Mesothelial cell of epicardium (in vitro differentiated cells): ENCODE data around the gene ADAMTSL1. TPM values are rescaled to one million over a fixed set of nuclear protein-coding genes. Genes with fewer than 3 reads are reported as not detected.
"Not testable (repeated sequence)": the region's sequence is repeated elsewhere in the genome, so short reads cannot be mapped to it uniquely, and the experiment has no call there.

Experiments used
- DNase-seq, 2 experiments: peaks; one replicate each; pipeline ENCODE4 v3.0.0; 2021; ENCODE audit warnings: low spot score in 2 of 2; ENCODE audit not compliant: unreplicated experiment in 2 of 2
- H3K27ac Mint-ChIP-seq: 2 replicates; pipeline ENCODE4 v1.8.0; 2021; ENCODE audit warnings: mixed read lengths
- H3K27me3 Mint-ChIP-seq: 2 replicates; pipeline ENCODE4 v1.8.0; 2021; ENCODE audit warnings: low read depth, mixed read lengths
- H3K36me3 Mint-ChIP-seq: 2 replicates; pipeline ENCODE4 v1.8.0; 2021; ENCODE audit warnings: mixed read lengths
- H3K4me1 Mint-ChIP-seq: 2 replicates; pipeline ENCODE4 v1.8.0; 2021; ENCODE audit warnings: mixed read lengths
- H3K4me3 Mint-ChIP-seq: 2 replicates; pipeline ENCODE4 v1.8.0; 2021; ENCODE audit warnings: mild to moderate bottlenecking, moderate library complexity, mixed read lengths
- H3K9me3 Mint-ChIP-seq: 2 replicates; pipeline ENCODE4 v1.8.0; 2021; ENCODE audit warnings: mixed read lengths
- total RNA-seq: library from RNA; stranded (reverse); gene quantifications from 3 replicates; pipeline ENCODE4 v1.2.1, GENCODE V29; 2021
- TF ChIP-seq, protein P1 (sequence below): fragments of 200-600 bp; sonication (generic); IDR thresholded peaks from one replicate; pipeline ENCODE4 v1.5.0; 2021; ENCODE audit warnings: antibody characterized with exemption; ENCODE audit not compliant: unreplicated experiment

ADAMTSL1 gene
- total RNA-seq, 1 donor from 2014 or later = 48.0 TPM

DNA sequence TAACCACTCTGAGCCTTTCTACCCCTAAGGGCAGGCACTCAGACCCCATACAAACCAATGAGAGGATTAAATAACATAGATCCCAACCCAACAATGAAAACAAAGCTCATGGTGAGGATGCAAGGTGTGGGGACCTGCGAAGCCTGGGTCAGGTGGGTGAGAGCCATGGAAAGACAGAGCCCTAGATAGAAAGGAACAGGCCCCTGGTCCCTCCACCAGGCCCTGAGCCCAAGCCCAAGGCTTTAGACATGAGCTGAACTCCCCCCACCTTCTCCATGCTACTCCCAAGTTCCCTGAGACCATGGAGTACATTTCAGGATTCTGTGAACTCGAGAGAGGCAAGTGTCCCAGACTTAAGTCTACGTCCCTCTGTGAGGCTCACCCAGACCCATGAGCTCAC, 452.6 kb downstream of the ADAMTSL1 start:
- no peak overlapping the region for H3K27ac Mint-ChIP-seq
- H3K27me3 Mint-ChIP-seq = no peaks in the 10 kb centered on the region
- TF ChIP-seq, protein P1, sequence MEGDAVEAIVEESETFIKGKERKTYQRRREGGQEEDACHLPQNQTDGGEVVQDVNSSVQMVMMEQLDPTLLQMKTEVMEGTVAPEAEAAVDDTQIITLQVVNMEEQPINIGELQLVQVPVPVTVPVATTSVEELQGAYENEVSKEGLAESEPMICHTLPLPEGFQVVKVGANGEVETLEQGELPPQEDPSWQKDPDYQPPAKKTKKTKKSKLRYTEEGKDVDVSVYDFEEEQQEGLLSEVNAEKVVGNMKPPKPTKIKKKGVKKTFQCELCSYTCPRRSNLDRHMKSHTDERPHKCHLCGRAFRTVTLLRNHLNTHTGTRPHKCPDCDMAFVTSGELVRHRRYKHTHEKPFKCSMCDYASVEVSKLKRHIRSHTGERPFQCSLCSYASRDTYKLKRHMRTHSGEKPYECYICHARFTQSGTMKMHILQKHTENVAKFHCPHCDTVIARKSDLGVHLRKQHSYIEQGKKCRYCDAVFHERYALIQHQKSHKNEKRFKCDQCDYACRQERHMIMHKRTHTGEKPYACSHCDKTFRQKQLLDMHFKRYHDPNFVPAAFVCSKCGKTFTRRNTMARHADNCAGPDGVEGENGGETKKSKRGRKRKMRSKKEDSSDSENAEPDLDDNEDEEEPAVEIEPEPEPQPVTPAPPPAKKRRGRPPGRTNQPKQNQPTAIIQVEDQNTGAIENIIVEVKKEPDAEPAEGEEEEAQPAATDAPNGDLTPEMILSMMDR = no peak
- H3K4me3 Mint-ChIP-seq = no peak overlapping the region
- no peaks in the 10 kb centered on the region for H3K36me3 Mint-ChIP-seq
- H3K4me1 Mint-ChIP-seq = peaks cover 7% of the 10 kb centered on the region
- H3K9me3 Mint-ChIP-seq = no peaks in the 10 kb centered on the region
- no peak for DNase-seq

DNA sequence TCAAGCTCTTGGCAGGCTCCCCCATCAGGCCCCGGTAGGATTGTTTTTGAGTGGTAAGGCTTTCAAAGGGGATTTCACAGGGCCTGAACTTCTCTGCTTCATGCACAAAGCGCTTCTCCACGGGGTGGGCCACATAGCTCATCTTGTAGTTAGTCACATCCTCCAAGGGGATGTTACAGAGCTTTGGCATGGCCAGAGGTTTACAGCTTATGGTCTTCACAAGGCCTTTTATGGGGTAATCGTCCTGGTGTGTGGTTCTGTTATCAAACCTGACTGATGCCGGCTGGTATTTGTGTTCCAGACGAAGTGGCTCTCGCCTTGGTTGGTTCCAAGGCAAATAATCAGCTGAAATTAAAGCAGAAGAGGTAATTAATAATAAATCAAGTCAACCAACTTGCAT, 454.8 kb downstream of the ADAMTSL1 start:
- H3K9me3 Mint-ChIP-seq = no peaks in the 10 kb centered on the region
- H3K36me3 Mint-ChIP-seq = no peaks in the 10 kb centered on the region
- H3K27ac Mint-ChIP-seq = no peak overlapping the region
- H3K27me3 Mint-ChIP-seq = no peaks in the 10 kb centered on the region
- H3K4me1 Mint-ChIP-seq = no peaks in the 10 kb centered on the region
- TF ChIP-seq, protein P1 = no peak
- DNase-seq = no peak
- no peak overlapping the region for H3K4me3 Mint-ChIP-seq

DNA sequence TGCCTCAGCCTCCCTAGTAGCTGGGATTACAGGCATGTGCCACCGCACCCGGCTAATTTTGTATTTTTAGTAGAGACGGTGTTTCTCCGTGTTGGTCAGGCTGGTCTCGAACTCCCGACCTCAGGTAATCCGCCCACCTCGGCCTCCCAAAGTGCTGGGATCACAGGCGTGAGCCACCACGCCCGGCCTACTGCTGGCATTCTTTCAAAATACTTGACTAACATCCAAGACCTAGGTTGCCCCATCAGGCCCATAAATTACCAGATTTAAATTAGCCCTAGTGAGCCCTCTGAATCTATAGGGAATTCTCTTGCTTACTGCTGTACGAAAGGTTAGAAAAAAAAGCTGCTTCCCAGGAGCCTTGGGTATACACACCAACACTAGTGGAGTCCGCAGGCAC, 456.7 kb downstream of the ADAMTSL1 start:
- not testable (repeated sequence) for H3K9me3 Mint-ChIP-seq, H3K4me1 Mint-ChIP-seq, H3K4me3 Mint-ChIP-seq, H3K27me3 Mint-ChIP-seq, DNase-seq, H3K36me3 Mint-ChIP-seq, H3K27ac Mint-ChIP-seq

DNA sequence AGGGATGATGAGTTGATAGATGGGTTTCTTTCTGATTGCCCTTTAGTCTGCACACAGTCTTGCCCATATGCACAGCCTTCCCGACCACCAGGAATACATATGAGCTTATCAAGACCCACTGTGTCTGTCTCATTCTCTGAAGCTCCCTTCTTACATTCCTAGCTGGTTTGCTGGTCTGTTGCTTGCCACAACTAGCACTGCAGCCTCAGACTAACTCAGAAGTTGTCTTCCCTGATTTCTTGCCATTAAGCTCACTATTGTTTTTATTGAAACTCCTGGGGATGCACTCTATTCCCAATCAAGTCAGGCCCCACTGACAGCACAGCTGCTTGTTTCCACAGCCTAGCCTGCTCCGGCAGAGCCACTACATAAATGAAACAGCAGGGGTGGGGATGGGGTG, 461.6 kb downstream of the ADAMTSL1 start:
- TF ChIP-seq, protein P1 = no peak
- H3K4me3 Mint-ChIP-seq = no peak overlapping the region
- H3K27ac Mint-ChIP-seq = no peak overlapping the region
- peaks cover 13% of the 10 kb centered on the region for H3K4me1 Mint-ChIP-seq
- no peaks in the 10 kb centered on the region for H3K36me3 Mint-ChIP-seq
- H3K27me3 Mint-ChIP-seq = peaks cover 1% of the 10 kb centered on the region
- H3K9me3 Mint-ChIP-seq = peaks cover 5% of the 10 kb centered on the region
- no peak for DNase-seq

DNA sequence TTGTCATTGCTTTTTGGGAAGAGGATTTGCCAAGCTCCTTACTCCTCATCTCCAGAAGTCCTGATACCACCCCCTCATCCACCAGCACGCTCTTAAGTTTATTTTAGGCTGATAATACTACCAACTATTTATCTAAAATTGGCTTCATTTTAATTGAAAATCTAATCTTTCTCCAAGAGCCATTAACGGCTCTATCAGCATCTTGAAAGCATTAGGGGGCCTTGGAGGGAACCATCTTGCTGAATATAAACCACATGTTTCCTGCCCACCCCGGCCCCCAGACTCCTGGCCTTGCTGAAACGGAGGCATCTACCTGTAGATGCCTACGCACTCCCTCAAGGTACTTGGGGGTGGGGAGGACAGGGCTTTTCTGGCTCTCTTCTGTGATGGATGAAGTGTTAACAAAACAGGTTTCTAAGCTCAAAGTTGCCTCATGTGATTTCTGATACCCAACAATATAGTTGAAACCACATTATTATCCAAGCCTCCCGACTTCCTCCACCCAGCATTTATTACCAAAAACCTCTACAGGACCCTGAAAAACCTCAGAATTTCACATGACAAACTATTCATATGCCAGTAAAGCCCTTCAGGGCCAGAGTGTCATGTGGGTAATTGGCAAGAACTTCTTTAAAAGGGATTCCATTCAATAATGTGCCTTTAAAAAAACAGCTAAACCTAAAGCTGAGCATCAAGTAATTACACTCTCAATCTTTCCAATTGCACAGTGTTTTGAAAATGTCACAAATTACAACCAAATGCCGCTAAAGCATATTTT, 462.3 kb downstream of the ADAMTSL1 start:
- peak overlapping the region; percentile 43 for H3K27ac Mint-ChIP-seq
- H3K36me3 Mint-ChIP-seq = no peaks in the 10 kb centered on the region
- H3K27me3 Mint-ChIP-seq = peaks cover 1% of the 10 kb centered on the region
- TF ChIP-seq, protein P1 = no peak
- peaks cover 13% of the 10 kb centered on the region for H3K4me1 Mint-ChIP-seq
- no peak overlapping the region for H3K4me3 Mint-ChIP-seq
- H3K9me3 Mint-ChIP-seq = peaks cover 5% of the 10 kb centered on the region
- no peak for DNase-seq

DNA sequence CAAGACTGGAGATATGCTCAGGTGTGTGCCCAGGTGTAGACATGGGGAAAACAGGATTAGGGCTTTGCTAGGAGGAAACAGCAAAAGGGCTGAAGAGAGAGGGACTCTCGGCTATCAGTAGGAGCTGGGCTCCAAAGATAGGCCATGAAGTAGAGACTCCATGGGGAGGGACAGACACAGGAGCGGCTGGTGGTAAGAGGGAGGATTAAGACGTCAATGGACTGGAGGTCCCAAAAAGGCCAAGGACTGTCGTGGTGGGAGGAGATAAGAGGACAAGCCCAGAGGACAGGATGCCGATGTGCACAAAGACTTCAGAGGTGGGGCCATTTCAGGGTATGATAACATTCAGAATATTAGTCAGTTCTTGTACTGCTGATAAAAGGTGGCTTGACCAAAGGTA, 466.0 kb downstream of the ADAMTSL1 start:
- Mint-ChIP-seq H3K4me1 (peaks cover 13% of the 10 kb centered on the region), H3K9me3 (no peaks in the 10 kb centered on the region), H3K27ac (no peak overlapping the region), H3K4me3 (no peak overlapping the region), H3K27me3 (peaks cover 17% of the 10 kb centered on the region), H3K36me3 (no peaks in the 10 kb centered on the region)
- DNase-seq = no peak
- TF ChIP-seq, protein P1 = no peak
